Measurements from ENCODE around the gene ANKRD12.

The ANKRD12 gene

DNA sequence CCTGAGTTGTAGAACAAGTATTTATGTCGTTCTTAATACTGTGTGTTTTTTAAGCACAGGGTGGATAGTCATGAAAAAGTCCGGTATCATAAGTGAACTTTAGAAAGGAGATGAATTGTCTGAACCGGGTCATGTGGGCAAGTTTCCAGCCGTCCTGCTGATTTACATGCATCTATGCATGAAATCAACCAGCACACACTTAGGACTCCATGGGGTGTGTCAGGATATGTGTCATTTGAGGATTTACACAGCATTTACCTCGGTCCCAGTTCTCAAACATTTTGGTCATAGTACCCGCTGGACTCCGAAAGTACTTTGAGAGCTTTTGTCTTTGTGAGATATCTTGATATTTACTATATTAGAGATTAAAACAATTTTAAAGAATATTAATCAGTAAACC is 150.5 kb downstream of the ANKRD12 start:
- no peaks in the 10 kb centered on the region for H3K79me2 ChIP-seq (ENCODE audit: control insufficient read depth, low read length)
- no peaks in the 10 kb centered on the region for H4K20me1 ChIP-seq (ENCODE audit: control insufficient read depth, insufficient read depth, low read depth, low read length)
- H3F3A ChIP-seq (ENCODE audit: control insufficient read depth, insufficient read depth): no peaks in the 10 kb centered on the region
- H3K9me3 ChIP-seq (ENCODE audit: control insufficient read depth, insufficient read depth, low read length): no peaks in the 10 kb centered on the region
- H3K4me2 ChIP-seq (ENCODE audit: low read length): no peak overlapping the region
- H3K4me3 ChIP-seq (ENCODE audit: low read length): no peak overlapping the region
- no peaks in the 10 kb centered on the region for H3K36me3 ChIP-seq (ENCODE audit: control insufficient read depth, low read length)
- no peaks in the 10 kb centered on the region for H3K9me2 ChIP-seq (replicated peaks; ENCODE audit: control insufficient read depth, low read length)
- no peak overlapping the region for H3K27ac ChIP-seq (ENCODE audit: low read depth, low read length)
- H3K27me3 ChIP-seq (ENCODE audit: control insufficient read depth, low read length): no peaks in the 10 kb centered on the region
- no peaks in the 10 kb centered on the region for H3K4me1 ChIP-seq (ENCODE audit: control insufficient read depth, low read length)
- TF ChIP-seq, protein P1, sequence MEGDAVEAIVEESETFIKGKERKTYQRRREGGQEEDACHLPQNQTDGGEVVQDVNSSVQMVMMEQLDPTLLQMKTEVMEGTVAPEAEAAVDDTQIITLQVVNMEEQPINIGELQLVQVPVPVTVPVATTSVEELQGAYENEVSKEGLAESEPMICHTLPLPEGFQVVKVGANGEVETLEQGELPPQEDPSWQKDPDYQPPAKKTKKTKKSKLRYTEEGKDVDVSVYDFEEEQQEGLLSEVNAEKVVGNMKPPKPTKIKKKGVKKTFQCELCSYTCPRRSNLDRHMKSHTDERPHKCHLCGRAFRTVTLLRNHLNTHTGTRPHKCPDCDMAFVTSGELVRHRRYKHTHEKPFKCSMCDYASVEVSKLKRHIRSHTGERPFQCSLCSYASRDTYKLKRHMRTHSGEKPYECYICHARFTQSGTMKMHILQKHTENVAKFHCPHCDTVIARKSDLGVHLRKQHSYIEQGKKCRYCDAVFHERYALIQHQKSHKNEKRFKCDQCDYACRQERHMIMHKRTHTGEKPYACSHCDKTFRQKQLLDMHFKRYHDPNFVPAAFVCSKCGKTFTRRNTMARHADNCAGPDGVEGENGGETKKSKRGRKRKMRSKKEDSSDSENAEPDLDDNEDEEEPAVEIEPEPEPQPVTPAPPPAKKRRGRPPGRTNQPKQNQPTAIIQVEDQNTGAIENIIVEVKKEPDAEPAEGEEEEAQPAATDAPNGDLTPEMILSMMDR (IDR thresholded peaks at IDR 0.05; ENCODE audit: low read depth, low read length, poor library complexity, severe bottlenecking): no peak
- no peak for TF ChIP-seq EZH2phosphoT487 (IDR thresholded peaks at IDR 0.05; ENCODE audit: borderline replicate concordance, low read length)

DNA sequence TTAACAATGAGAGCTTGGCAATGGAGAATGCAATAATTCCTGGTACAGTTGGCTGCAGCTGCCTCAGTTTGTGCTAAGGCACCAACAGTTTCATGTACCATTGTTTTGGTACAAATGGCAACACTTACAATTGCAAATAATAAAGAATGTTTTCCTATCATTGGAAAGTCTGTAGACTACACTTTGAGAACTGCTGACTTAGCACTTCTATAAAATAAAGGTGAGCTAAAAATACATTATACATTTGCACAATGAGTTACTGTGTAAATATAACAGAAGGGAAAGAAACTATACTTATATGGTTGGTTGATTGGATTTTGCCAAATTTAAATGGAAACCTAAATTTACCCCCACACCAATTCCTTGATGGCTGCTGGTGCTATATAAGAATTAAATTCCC is 153.1 kb downstream of the ANKRD12 start:
- Histone ChIP-seq H3K9me3 (ENCODE audit: control insufficient read depth, insufficient read depth, low read length) (peaks cover 5% of the 10 kb centered on the region; the same call in 1 of the 2 replicates), H3K4me1 (ENCODE audit: control insufficient read depth, low read length) (no peaks in the 10 kb centered on the region), H3K27ac (ENCODE audit: low read depth, low read length) (no peak overlapping the region), H3K79me2 (ENCODE audit: control insufficient read depth, low read length) (no peaks in the 10 kb centered on the region), H3F3A (ENCODE audit: control insufficient read depth, insufficient read depth) (no peaks in the 10 kb centered on the region), H3K27me3 (ENCODE audit: control insufficient read depth, low read length) (no peaks in the 10 kb centered on the region), H3K9me2 (replicated peaks; ENCODE audit: control insufficient read depth, low read length) (no peaks in the 10 kb centered on the region), H3K4me3 (ENCODE audit: low read length) (no peak overlapping the region), H3K36me3 (ENCODE audit: control insufficient read depth, low read length) (no peaks in the 10 kb centered on the region), H3K4me2 (ENCODE audit: low read length) (no peak overlapping the region), H4K20me1 (ENCODE audit: control insufficient read depth, insufficient read depth, low read depth, low read length) (no peaks in the 10 kb centered on the region)
- TF ChIP-seq EZH2phosphoT487 (IDR thresholded peaks at IDR 0.05; ENCODE audit: borderline replicate concordance, low read length): no peak
- TF ChIP-seq, protein P1 (IDR thresholded peaks at IDR 0.05; ENCODE audit: low read depth, low read length, poor library complexity, severe bottlenecking): no peak

DNA sequence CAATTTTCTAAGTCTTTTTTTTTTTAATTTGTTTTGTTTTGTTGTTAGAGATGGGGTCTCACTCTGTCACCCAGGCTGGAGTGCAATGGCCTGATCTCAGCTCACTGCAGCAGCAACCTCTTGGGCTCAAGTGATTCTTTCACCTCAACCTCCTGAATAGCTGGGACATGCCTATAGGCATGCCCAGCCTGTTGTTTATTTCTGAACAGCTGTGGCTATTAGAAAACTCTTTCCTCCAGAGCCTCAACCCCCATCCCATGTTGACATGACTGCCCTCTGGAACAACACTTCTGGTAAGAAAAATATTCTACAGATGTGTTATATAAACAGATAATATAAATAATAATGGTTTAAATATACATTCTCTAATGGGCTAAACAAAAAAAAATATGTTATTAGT is 153.6 kb downstream of the ANKRD12 start:
- H4K20me1 ChIP-seq (ENCODE audit: control insufficient read depth, insufficient read depth, low read depth, low read length): no peaks in the 10 kb centered on the region
- H3K36me3 ChIP-seq (ENCODE audit: control insufficient read depth, low read length): no peaks in the 10 kb centered on the region
- H3K4me1 ChIP-seq (ENCODE audit: control insufficient read depth, low read length): no peaks in the 10 kb centered on the region
- peaks cover 5% of the 10 kb centered on the region; the same call in 1 of the 2 replicates for H3K9me3 ChIP-seq (ENCODE audit: control insufficient read depth, insufficient read depth, low read length)
- no peaks in the 10 kb centered on the region for H3K9me2 ChIP-seq (replicated peaks; ENCODE audit: control insufficient read depth, low read length)
- no peaks in the 10 kb centered on the region for H3K27me3 ChIP-seq (ENCODE audit: control insufficient read depth, low read length)
- H3K4me3 ChIP-seq (ENCODE audit: low read length): no peak overlapping the region
- H3K4me2 ChIP-seq (ENCODE audit: low read length): no peak overlapping the region
- TF ChIP-seq, protein P1 (IDR thresholded peaks at IDR 0.05; ENCODE audit: low read depth, low read length, poor library complexity, severe bottlenecking): no peak
- no peak for TF ChIP-seq EZH2phosphoT487 (IDR thresholded peaks at IDR 0.05; ENCODE audit: borderline replicate concordance, low read length)
- H3F3A ChIP-seq (ENCODE audit: control insufficient read depth, insufficient read depth): no peaks in the 10 kb centered on the region
- no peaks in the 10 kb centered on the region for H3K79me2 ChIP-seq (ENCODE audit: control insufficient read depth, low read length)
- no peak overlapping the region for H3K27ac ChIP-seq (ENCODE audit: low read depth, low read length)

Data from DOHH2 (cell line).